Breast epithelium (tissue), 3 donors: ENCODE results near the gene IFT27.

Experiments
- CTCF ChIP-seq, 3 donors: fragments of 450-650 bp; IDR thresholded peaks; one replicate each; pipeline ENCODE4 v1.5.1; 2016 to 2017; ENCODE audit warnings: antibody characterized with exemption in 3 of 3, mild to moderate bottlenecking in 3 of 3, moderate library complexity in 3 of 3
- POLR2AphosphoS5 ChIP-seq, 3 donors: sonication (generic); formaldehyde crosslinking; IDR thresholded peaks; one replicate each; pipeline ENCODE4 v1.6.1; 2017; ENCODE audit warnings: antibody characterized with exemption in 3 of 3

- no peak for TF ChIP-seq POLR2AphosphoS5 (IDR thresholded peaks at IDR 0.05)
- no peak for TF ChIP-seq CTCF (IDR thresholded peaks at IDR 0.05)
Observed at GRCh38 chr22:36739185-36739584, 36.7 kb downstream of the IFT27 start.
